NT2/D1 (cell line): ENCODE measurements around the gene GABBR2.

Experiments
- YY1 ChIP-seq: IDR thresholded peaks from 2 replicates; pipeline ENCODE4 v1.6.1; 2011; ENCODE audit not compliant: insufficient read length, insufficient read depth
- ZNF274 ChIP-seq: IDR thresholded peaks from 2 replicates; pipeline ENCODE4 v1.6.1; 2011; ENCODE audit warnings: mild to moderate bottlenecking, low read depth, low read length

DNA sequence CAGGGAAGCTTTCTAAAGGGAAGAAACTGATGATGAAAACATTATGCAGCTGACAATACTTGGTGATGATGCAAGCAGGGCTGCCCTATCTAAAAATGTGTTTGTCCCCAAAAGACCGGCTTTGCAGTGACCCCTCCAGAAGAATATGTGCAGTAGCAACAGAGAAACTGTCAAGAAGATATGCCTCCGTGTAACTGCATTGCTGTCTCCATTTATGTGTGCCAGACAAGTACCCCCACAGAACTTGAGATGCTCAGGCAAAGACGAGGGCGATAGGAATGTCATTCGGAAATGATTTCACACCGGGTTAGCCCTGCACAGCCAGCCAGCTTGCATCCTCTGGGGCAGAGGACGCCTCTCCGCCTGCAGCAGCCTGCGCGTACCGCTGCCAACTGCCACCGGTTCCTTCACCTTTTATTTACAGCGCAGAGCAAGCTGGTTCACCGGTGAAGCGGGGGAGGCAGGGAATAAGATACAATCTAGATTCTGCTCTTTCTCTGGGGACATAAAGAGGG lies 2.0 kb downstream of the GABBR2 start:
- TF ChIP-seq YY1 (no peak), ZNF274 (no peak)
